GM12892 (cell line): ENCODE data around the gene PRSS38.

Experiments used
- DNase-seq: peaks from one replicate; pipeline ENCODE4 v3.0.0; 2011; ENCODE audit not compliant: insufficient read length
- FAIRE-seq: peaks from 2 replicates; lab custom pipeline; 2011; peaks lifted over from hg19 to GRCh38; lab: Jason Lieb, UNC
- POLR2A ChIP-seq: IDR thresholded peaks from 2 replicates; pipeline ENCODE4 v1.6.1; 2011; ENCODE audit warnings: low read depth, low read length, control low read depth
- POLR2AphosphoS5 ChIP-seq: IDR thresholded peaks from 2 replicates; pipeline ENCODE4 v1.6.1; 2011; ENCODE audit warnings: low read depth, low read length, control low read depth
- TAF1 ChIP-seq: IDR thresholded peaks from 2 replicates; pipeline ENCODE4 v1.6.1; 2011; ENCODE audit warnings: low read depth, mild to moderate bottlenecking, control low read depth, low read length, borderline replicate concordance

The PRSS38 gene

DNA sequence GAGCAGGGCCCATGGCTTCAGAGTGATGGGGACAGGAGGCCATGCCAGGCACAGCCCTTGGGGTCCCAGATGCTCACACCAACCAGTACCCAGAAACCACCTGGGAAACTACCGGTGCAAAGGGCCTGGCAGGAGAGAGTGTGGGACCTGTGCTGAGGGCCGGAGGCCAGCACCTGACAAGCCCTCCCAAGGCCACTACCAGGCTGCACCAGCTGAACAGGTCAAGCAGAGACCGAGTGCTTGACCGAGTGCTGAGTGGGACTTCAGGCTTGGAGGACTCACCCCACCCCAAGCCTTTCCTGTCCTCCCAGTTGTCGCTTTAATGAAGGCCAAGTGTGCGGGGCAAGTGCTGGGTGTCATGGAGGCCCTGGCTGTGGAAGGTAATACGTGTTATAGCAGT lies 43.7 kb upstream of the PRSS38 start:
- TF ChIP-seq POLR2AphosphoS5 (no peak), TAF1 (no peak), POLR2A (no peak)
- FAIRE-seq = no peak
- DNase-seq = no peak

DNA sequence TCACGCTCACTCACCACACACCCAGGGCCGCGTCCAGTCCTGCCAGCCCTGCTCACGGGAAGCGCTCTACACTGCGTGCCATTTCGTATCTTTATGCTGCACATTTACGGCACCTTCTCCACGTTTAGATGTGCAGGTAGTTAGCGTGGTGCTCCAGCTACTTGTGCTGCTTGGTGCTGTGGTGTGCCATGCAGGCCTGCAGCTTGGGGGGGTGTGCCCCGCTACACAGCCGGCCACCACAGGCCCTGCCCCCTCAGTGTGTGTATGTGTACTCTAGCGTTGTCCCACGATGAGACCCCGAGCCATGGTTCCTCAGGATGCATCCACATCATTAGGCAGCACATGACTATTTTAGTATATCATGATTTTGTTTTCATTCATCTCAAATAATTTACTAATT lies 41.9 kb upstream of the PRSS38 start:
- DNase-seq (no peak), FAIRE-seq (no peak)
- TF ChIP-seq POLR2A (no peak), TAF1 (no peak), POLR2AphosphoS5 (no peak)

DNA sequence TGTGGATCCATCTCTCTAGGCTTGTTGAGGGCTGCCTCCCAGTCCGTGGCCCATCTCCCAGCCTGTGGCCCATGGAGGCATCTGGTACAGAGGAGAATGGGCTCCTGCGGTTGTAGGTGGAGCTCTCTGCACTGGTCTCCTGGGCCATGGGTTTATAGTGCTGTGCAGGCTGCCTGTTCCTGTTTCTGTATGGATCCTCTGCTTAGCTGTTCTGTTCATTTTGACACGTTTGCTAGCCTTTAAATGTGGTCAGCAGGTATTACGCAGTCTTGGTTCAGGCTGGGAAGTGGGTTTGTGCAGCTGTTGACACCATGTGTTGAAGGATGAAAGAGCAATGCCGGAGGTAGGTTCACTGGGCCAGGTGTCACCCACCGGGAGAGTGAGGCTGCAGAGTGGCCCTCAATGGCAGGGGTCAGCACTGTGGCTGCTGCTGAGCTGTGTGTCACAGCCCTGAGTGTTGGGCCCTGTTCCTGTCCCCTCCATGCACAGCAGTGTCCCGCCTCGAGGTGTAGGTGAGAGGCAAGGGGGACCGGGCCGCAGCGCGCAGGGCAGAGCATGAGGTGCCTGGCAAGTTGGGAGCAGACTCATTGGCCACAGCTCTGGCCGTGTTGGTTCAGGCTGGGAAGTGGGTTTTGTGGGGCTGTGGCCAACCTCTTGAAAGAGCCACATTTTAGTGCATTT lies 41.3 kb upstream of the PRSS38 start:
- DNase-seq = no peak
- no peak for TF ChIP-seq TAF1
- no peak for TF ChIP-seq POLR2AphosphoS5
- TF ChIP-seq POLR2A = no peak
- no peak for FAIRE-seq

DNA sequence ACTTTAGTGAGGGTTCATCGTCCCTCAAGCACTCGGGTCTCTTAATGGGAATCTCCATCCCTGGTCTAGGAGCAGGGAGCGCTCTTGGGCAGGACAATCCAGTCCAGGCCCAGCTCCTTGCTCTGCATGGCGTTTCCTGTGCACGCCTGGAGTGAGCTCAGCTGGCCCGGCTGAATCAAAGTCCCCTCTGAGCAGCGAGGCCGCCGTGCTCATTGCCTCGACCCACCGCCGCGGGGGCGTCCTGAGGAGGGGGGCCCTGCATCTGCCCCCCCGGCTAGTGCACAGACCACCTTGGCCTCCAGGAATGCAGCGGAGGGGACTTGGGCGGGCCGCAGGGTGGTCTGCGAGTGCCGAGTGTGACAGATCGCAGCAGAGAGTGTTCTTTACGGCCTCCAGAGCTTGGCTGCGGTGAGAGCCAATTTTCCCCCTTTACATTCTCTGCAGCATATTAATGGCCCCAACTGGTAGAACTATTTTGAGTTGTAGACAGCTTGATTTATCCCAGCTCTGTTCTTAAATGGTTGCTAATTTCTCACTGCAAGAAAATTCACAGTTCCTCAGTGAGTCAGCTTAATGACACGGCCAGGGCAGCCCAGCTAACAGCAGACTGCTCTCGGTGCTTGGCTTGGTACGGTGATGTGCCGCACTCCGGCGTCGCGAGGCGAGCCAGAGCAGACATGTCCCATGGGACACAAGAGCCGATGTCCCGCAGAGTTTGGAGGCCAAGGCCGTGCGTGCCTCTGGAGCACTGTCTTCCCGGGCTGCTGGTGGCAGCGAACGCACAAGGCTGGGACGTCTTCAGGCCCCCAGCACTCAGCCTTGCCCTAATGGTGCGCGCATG lies 40.4 kb upstream of the PRSS38 start:
- FAIRE-seq (no peak), DNase-seq (no peak)
- TF ChIP-seq POLR2A = no peak

DNA sequence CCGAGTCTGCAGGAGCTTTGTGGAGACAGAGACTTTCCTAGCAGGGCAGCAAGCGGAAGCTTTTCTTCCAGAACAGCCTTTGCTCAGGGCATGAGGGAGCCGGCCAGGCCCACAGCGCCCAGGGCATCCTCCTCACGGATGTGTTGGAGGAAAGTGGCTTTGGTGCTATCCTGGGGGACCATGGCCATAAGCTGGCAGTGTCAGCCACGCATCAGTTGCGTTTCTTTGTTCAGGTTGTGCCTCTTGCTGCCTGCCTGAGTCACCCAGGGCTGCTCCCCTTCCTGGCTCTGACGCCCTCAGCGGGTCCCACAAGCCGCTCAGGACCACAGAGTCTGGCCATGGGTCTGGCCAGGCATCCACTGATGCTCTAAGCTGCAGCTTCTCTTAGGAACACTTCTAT lies 39.6 kb upstream of the PRSS38 start:
- no peak for FAIRE-seq
- TF ChIP-seq TAF1 (no peak), POLR2AphosphoS5 (no peak)
- no peak for DNase-seq

DNA sequence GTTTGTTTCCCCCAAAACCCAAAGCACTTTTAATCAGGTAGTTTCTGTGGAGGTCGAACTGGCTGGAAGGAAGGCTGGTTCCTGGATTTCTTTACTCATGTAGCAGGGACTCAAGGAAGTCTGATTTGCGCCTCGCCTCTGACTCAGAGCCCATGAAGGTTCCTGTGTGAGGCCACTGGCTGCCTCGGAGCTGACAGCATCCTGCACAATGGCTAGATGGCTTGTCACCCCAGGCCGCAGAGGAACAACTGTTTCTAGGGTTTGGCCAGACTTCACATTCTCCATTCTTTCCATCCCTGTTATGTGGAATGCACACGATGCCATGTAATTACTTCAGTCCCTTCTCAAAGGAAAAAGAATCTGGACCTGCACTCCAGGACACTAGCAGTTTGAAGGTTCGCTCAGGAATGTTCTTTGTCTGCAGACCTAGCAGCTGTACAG lies 39.1 kb upstream of the PRSS38 start:
- DNase-seq (no peak), FAIRE-seq (no peak)
- TF ChIP-seq POLR2AphosphoS5 = no peak
- no peak for TF ChIP-seq POLR2A
- TF ChIP-seq TAF1 = no peak

DNA sequence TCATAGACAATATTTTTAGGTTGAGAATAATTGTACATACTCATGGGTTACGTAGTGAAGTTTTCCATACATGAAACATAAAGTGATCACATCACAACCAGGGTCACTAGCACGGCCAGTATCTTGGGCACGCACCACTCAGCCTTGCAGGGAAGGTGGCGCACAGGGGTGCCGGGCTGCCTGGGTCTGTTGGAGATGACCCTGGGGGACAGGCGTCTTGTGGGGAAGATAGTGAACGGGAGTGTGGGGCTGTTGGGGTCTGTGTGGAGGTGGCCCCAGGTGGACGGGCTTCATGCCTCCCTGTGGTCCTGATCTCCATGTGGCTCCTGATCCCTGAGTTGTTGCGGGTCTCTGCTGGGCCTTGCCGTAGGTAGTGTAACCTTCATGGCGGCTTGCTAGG lies 38.3 kb upstream of the PRSS38 start:
- DNase-seq (no peak), FAIRE-seq (no peak)
- TF ChIP-seq POLR2AphosphoS5 (no peak), TAF1 (no peak), POLR2A (no peak)

DNA sequence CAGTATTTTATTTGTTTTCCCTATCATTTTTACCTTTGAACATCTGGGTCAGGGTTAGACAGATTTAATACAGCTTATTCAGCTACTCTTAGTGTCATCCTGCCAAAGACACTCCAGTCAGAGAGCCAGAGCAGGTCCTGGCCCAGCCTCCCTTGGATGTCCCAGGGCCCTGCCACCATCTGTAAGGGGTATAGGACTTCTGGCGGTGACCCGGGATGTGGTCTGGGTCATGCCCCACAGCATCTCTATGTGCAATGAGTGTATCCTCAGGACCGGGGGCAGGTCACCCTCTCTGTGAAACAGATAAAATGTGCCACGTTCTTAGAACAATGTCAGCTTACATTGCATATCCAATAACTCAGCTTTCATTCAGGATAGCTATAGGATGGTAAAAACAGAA lies 37.8 kb upstream of the PRSS38 start:
- TF ChIP-seq POLR2A (no peak), POLR2AphosphoS5 (no peak), TAF1 (no peak)
- FAIRE-seq = no peak
- no peak for DNase-seq

DNA sequence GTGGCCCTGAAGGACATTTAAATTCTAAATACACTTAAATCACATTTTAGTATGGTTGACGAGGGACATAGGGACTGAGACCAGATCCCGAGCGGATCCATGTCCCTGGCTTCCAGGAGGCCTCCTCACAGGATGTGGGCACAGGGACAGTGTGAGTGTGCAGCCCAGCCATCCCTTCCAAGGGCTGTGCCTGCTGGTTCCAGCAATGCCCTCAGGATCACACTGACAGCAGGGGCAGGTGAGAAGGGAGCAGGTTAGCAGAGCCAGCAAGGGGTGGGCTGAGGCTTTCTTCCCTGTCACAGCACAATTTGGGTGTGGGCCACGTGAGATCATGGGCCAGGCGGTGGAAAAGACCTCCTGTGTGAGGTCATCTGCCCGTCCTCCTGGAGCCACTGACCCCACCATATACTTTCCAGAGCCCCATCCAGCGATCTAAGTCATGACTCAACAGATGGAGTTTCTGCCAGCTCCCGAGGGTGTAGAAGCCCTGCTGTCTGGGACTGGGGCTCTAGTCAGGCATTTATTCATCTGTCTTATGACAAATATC lies 37.0 kb upstream of the PRSS38 start:
- DNase-seq (no peak), FAIRE-seq (no peak)
- TF ChIP-seq POLR2AphosphoS5 (no peak), POLR2A (no peak), TAF1 (no peak)

DNA sequence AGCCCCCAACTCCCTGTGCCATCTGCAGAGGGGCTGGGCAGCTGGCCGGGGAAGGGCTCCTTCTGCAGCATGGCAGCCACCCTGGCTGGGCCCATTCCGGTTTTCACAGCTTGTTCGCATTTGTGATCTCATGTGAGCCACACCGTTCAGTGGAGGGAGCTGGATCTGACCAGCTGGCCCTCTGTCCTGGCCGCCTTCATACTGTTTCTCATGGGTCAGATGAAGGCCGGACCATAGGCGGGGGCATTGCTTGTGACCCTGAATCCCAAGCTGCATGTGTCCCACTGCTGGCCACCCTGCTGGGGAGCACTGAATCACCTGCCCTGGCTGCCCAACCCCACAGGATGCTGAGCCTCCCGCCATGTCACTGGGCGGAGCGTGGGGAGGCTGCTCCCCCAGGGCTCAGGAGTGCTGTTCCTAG lies 36.4 kb upstream of the PRSS38 start:
- no peak for TF ChIP-seq POLR2A
- no peak for TF ChIP-seq POLR2AphosphoS5
- TF ChIP-seq TAF1 = no peak
- FAIRE-seq = no peak
- DNase-seq = no peak

DNA sequence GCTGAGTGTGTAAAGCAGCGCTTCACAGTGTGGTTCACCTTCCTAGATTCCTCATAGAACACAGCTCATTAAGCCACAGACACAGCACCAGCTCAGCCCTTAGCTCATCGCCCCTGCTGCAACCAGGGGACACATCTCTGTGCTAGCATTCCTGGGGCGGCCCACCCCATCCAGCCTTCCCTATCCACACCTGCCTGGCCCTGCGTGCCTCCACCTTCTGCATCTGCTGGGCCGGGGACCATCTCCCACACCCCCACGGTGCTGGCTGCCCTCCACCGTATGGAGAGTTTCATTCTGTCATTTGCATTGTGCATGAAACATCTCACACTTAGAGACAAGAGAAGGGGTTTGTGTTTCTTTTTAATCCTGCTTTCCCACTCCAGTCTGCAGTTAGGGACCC lies 35.8 kb upstream of the PRSS38 start:
- DNase-seq = no peak
- no peak for TF ChIP-seq POLR2AphosphoS5
- no peak for FAIRE-seq
